Stimulated activated CD4-positive, alpha-beta T cell treated with anti-CD3 and anti-CD28 coated beads, Interleukin-12 subunit alpha, Interleukin-12 subunit beta, amount 100 ng/mL, for 48 hours (primary cell): Measurements from ENCODE around the gene KCNK18.
"Not testable (repeated sequence)": the region's sequence is repeated elsewhere in the genome, so short reads cannot be mapped to it uniquely, and the experiment has no call there.

Source experiments
- DNase-seq, 3 donors: peaks; one replicate each; pipeline ENCODE4 v3.0.0-alpha.2; 2020; ENCODE audit warnings: low read depth in 2 of 3, low spot score in 1 of 3

Gene KCNK18

DNA sequence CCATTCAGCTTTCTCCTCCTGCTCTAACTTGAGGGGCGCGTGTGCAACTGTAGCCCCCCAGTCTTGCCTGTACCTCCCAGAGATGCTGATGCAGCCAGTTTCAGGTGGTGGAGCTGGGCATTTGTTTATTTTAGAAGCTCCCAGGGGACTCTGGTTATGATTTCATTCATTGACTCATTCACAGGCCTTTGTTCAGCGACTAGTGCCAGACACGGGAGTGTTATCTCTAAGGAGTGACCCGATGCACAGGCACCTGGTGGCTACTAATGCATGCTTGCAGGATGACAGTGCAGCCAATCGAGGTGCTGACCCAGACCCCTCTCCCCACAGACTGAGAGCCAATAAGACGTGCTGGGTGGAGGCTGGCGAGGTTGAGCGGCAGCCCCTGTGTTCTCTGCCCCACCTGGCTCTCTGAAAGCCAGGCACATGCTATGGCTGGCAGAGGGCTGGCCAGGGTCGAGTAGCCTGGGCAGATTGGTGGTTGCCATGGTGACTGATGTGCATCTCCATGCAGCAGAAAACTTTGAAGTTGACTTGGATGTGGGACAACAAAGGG is 23.9 kb downstream of the KCNK18 start:
- no peak for DNase-seq

DNA sequence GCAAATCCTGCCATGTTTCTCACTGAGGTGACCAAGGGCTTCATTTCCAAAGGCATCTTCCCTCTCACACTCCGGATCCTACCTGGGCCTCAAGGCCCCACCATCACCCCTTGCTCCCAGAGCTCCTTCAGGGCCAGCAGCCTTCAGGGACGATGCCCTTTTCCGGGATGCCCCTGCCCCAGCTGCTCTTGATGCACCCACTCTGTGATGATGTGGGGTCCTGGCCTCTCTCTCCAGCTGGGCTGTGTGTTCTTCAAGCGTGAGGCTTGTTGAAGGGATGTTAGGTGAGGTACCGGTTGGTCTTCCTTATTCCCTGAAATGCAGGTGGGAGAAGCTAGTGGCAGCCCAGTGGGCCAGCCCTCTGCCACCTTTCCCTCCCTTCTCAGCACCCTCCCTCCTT is 25.3 kb downstream of the KCNK18 start:
- DNase-seq: no peak

DNA sequence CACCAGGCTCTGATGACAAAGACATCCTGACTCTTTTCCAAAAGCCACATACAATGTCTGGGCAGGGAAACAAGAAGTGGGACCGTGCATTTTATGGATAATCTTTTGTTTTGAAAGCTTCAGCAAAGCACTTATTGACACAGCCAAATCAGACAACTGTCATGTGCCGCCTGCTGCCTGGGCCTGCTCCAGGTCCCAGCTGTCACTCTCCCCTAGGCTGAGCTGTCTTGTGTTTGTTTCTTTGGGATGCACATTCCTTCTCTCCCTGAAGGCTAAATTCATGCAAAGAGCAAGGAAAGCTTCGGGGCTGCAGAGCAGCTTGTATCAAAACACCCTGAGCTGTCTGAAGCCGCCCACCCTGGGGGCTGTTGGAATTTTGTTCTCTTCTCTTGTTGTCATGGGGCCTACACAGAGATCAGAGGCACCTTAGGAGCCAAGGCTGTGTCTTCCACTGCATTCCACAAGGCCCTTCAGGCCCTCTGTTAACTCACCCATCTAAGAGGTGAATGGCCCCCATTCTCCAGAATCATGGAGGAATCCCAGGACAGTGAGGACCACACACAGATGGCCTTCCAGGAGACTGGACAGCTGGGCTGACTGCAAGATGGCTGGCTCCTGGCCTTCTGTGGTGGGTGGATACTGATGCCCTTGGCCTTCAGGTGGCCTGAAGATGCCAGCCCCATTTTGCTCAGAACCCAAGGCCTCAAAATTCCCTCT is 25.8 kb downstream of the KCNK18 start:
- DNase-seq: no peak

DNA sequence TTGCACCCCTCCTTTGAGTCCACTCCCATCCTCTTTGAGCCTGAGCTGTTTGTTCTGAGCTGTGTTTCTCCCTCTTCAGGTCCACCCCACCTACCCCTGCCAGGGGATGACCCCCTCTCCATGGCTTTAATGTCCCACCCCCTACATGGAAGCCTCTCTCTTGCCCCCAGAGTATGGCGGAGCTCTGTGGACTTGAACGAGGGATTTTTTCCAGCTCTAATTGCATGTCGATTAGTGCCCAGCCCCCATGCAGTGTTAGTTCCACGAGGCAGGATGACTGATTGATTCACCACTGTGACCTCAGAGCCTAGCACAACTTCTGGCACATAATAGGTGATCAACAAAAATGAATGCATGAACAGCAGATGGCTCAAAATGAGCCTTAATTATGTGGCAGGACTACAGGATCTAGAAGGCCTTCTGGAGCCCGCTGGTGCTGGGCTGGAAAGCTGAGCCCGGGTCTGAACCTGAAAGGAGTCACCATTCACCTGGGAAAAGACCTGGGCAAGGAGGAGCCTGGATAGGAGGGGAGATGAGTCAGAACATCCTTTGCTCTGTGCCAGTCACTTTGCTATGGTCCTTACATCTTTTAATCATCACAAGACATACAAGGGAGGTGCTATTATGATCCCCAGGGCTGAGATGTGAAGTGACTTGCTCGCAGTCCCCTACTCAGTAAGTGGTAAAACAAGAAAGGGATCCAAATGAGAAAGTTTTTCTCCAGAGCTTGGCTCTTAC is 26.6 kb downstream of the KCNK18 start:
- DNase-seq: no peak

DNA sequence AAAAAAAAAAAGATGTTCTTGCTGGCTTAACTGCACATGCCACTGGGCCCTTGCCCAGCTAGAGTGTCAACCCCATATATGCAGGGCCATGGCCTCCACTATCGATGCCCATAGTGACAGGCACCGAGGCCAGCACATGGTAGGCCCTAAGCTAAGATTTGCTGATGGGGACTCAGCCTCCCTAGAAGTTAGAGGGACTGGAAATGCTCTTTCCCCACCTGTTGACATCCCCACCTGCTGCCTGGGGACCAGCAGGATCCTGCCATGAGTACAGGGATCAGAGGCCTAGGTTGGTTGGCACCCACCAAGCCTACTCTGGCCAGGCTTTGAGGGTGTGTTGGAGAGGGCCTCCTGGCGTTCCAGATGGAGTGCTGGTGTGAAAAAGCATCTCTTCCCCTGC is 27.6 kb downstream of the KCNK18 start:
- no peak for DNase-seq

DNA sequence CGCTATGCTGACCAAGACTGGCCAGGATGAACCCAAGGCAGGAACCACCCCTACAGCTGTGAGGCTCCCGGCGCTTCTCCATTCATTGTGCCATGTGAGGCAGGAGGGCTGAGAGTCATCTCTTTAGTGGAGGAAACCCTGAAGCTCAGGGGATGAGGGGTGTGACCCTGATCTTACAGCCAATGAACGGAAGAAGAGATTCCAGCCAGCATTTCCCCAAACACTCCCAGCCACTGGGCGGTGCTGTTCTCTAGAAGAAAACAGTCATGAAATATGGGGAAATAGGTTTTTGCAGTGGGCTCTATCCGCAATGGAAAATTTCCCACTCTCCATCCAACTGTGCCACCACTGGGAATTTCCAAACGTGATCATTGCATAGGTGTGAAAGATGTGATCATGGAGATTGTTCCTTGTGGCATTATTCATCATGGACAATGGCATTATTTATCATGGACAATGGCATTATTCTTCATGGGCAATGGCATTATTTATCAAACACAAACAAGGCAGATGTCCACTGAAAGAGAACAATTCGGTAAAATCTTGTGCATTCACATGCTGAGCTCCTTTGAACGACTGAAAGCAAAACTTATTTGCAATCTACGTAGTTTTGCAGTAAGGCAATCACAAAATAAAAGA is 29.6 kb downstream of the KCNK18 start:
- DNase-seq: no peak

DNA sequence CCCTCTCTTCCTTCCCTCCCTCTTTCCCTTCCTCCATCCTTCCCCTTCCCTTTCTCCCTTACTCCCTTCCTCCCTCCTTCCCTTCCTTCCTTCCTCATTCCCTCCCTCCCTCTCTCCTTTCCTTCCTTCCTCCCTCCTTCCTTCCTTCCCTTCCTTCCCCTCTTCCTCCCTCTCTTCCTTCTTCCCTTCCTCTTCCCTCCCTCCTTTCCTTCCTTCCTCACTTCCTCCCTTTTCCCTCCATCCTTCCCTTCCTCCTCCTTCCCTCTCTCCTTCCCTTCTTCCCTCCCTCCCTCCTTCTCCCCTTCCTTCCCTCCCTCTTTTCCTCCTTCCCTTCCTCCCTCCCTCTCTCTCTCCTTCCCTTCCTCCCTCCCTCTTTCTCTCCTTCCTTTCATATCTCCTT is 30.9 kb downstream of the KCNK18 start:
- DNase-seq: no peak

DNA sequence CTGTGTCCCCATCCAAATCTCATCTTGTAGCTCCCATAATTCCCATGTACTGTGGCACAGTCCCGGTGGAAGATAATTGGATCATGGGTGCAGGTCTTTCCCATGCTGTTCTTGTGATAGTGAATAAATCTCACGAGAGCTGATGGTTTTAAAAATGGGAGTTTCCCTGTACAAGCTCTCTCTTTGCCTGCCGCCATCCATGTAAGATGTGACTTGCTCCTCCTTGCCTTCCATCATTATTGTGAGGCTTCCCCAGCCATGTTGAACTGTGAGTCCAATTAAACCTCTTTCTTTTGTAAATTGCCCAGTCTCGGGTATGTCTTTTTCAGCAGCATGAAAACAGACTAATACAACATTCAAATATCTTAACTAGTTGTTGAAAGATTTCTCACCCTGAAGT is 32.8 kb downstream of the KCNK18 start:
- not testable (repeated sequence) for DNase-seq

DNA sequence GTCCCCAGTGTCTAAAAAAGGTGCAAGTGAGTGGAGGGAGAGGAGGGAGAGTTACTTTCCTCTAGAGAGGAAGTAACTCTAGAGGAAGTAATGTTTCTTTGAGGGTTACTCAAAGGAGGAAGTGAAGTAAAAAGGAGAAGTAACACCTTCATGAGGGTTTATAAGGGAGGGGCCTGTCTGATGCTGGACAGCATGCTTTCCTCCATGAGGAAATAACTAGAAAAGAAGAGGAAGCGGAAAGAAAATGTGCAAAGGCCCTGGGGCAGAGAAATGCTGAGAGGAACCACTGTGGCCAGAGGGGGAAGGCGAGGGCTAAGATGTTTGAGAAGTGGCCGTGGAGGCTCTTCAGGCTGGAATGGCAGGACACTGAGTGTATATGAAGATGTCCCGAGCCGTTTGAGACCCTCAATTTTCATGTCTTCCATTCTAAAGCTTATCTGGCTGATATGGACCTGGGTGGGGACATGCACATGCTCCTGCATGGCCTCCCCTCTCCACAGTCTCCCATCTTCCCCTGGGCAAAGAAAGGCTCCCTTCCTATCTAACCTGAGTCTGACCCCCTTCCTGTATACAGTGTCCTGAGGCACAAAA is 40.2 kb downstream of the KCNK18 start:
- no peak for DNase-seq

DNA sequence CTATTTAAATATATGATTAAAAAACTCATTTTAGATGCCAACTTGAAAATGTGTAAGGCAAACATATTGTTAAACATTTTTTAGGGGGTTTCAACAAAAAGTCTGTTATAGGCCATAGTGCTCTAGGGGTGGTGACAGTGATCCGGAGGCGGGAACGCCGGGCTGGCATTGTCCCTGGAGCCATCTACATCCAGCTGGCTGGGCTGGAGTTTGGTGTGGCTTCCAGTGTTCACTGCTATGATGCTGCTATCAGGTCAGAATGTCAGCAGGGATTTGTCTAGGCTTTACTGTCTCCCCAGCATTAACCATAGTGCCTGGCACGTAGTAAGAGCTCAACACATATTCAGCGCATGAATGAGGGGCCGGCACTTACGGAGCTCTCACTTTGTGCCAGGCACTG is 41.8 kb downstream of the KCNK18 start:
- DNase-seq: no peak

DNA sequence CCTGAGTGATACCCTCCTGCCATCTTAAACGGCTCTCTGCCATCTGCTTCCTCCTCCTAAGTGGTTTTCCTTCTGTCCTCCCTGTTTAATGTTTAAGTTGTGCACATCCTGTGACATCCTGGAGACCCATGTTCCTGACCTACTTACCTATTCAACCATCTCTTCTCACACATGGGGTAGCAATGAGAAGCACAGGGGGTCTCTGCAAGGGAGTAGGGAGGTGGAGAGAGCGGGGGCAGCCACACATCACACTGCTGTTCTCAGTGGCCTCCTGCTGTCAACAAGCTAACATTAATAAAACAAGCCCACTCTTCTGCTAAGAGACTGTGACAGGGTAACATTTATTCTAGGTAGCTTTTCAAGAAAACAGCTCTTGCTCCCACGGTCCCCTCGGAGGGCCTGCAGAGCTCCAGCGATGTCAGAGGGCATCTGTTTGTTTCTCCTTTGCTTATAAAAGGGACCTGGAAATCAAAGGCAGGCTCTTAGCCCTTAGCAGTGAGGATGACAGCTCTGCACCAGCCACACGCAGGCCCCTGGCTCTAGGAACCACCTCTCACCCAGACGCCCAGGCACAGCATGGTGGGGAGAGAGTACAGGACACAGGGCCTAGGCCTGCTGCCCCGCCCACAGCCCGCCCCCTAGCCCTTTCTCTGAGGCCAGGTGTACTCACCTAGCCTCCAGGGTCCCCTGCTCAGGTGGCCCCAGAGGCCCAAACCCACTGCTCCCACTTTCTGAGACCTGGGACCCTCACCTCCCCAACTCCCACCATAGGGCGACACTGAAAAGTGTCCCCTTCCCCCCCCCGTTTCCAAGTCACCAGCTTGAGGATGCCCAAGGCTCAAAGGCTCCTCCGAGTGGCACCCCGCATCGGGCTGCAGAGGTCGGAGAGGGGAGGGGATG is 42.7 kb downstream of the KCNK18 start:
- DNase-seq: no peak

DNA sequence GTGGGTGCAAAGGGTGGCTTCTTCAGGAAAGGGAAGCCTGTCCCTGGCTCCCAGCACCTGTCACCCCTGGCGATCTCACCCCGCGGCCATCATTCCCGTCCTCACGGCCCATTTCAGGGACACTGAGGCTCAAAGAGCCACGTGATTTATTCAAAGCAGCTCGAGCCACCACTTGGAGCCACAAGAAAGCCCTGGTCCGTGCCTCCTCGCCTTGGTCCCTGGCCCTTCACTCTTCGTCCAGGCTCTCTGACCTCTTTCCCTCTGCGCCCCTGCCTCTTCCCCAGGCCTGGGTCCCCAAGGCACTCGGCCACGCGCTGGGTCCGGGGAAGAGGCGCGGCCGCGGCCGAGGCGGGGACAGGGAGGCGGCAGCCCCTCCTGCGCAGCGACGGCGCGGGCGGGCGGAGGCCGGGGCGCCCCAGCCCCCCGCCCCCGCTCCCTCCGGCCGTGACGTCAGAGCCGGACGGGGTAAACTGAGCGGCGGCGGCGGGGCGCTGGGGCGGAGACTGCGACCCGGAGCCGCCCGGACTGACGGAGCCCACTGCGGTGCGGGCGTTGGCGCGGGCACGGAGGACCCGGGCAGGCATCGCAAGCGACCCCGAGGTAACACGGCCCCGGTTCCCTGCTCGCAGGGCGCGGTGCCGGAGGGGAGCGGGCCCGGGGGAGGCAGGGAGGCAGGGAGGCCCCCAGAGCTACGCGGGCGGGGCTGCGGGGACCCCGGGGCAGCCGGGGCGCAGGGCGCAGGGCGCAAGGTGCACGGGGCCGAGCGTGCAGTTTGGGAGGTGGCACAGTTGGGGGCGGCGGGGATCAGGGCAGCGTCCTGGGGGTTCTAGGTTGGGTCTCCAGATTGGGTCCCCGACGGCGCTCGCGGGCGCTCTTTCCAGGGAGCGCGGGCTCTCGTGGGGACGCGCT is 43.6 kb downstream of the KCNK18 start, which contains the start of gene SLC18A2:
TSS of gene SLC18A2 (plus strand) at position 494 of the 909 bp plus-strand sequence. CDS start 580 bp downstream, outside the sequence.
- DNase-seq: no peak

DNA sequence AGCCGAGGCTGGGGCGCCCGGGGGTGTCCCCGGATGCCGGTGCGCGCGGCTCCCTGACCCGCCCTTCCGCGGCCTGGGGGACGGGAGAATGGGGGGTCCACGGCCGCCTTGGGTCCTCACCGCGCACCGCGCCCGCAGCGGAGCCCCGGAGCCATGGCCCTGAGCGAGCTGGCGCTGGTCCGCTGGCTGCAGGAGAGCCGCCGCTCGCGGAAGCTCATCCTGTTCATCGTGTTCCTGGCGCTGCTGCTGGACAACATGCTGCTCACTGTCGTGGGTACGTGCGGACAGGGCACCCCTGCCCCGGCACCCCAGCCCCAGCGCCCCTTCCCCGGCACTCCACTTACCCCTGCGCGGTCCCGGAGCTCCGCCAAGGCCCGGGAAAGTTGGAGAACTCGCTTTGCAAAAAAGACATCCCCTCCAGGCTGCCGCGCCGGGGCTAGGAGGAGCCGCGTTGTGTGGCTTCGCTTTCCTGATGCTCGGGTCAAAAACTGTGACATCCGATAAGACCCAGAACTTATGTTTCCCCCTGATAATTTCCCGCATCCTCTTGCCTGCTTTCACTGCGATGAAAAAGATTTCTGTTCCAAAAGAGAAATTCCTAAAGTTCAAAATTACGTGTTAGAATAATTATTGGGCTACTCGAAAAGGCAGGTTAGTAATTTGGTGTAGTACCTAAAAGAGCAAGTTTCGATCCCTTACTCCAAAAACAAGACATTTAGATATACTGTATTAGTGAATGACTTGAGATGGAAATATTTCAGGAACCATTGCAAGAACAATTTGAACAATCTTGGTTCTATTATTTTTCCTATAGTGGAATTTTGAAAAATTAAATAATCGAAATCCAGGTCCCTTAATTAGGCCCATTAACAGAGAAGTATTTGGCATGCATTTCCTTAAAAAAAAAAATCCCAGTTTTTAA is 44.5 kb downstream of the KCNK18 start:
- no peak for DNase-seq

DNA sequence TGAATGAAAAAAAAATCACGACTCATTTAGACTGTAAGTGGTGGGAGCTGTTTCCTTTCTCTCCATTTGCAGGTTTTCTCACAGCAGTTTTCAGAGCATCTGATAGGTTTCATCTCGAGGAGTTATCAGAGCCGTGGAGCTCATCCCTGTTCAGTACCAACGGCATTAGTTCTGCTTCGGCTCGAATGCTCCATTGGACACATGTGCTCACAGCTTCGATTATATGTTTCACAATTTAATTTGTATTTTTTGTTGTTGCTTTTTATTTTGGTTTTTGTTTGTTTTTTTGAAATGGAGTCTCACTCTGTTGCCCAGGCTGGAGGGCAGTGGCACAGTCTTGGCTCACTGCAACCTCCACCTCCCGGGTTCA is 45.2 kb downstream of the KCNK18 start:
- DNase-seq: no peak

DNA sequence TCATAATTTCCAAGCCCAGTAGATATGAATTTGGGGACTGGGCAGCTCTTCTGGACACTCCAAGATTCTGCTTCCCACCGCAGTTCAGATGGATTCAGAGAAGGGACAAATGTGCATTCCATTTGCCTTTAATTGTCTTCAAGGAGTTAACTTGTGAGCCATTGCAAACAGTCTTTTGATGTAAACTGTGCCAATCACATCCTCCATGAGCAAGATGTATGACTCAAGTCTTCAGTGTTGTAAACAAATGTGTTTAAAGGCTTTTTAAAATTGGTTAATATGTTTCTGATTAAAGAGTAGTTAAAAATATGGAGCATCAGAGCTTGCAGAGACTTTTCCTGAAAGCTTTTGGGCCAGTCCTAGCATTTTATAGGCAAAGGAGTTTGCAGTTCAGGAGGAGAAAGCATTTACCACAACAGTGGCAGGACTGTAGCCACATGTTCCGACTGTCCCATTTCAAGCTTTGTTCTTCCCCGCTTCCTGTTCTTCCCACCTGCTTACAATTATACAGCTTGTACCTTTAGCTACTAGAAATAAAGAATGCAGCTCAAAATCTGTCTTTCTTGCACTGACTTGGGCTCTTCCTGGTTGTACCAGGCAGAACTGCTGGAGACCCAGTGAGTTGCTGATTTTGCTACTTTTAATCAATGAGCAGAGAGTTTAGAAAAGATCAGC is 49.8 kb downstream of the KCNK18 start:
- DNase-seq: no peak

DNA sequence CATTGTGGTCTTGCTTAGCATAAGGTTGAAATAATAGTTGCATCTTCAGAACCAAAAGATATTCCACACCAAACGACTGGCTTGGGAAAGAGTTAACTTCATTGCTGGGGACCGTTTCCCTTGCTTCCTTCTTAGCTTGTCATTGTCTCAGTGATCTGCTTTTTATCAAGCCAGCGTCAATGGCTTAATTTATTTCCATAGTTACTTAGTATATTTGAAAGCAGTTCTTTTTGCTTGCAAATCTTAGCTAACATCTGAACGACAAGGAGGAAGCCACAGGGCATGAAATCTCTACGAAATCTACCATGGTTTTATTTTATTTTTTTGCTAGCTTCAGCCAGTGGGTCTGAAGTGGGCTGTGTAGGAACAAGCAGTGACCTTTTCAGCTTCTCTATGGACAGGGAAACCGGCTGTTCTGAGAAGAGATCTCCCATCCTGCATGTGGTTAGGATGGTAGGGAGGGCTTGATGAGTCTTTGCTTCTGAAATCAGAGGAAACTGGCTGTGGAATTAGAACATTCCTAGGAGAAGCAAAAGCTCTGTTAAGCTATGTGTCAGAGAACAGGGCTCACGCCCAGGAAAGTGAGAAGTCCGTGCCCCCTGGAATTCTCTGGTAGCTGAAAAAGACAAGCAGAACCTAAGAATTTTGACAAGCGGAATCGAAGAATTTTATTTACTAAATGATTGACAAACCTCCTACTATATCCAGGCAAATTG is 51.6 kb downstream of the KCNK18 start:
- no peak for DNase-seq

DNA sequence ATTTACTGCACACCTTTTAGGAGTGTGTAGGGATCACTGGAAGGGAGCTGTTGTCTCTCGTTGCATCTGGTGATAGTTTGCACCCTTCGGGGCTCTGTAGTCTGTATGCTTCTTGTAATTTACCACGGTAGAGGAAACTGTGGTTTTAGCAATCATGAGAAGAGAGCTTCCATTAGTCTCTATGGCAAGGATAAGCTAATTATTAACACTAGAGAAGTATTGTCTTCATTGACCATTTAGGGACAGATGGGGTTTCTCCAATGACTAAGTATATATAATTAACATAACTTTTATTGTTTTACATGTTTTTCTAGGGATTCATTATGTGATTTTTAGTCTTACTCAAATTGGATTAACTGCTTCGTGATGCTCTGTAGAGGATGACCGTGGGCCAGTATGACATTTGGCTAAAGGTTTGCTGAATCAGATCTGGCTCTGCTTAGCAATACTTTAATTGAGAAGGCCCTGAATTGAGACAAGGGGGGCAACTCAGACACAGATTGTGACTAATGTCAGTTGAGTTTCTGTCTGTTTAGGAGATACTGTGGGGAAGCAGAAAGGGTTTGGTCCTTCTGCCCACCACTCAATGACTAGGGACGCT is 52.3 kb downstream of the KCNK18 start:
- no peak for DNase-seq
